GM12872 (cell line): ENCODE results near the gene PTPN1.

Source experiments
- TF ChIP-seq, protein P1 (sequence below): IDR thresholded peaks from 3 replicates; pipeline ENCODE4 v1.5.1; 2011; ENCODE audit warnings: low read depth, mild to moderate bottlenecking, low read length, moderate library complexity; ENCODE audit not compliant: insufficient read depth

Gene PTPN1

DNA sequence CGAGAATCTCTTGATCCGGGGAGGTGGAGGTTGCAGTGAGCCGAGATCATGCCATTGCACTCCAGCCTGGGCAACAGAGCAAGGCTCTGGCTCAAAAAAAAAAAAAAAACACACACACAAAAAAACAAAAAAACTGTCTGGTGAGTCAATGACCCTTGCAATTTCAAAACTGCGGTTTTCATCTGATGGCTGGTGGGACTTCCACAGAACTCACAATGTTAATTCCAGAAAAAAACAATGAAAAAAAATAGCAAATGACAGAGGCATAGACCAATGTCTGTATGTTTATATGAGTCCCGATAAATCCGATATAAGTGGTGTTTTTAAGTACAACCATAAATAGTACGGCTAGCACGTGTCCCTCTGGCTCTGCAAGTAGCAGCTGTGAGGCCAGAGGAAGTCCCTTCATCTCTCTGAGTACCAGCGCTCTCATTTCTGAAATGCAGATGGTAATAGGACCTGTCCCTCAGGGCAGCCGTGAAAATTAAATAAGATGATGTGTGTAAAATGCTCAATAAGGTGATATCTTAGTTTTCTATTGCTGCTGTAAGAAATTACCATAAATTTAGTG lies 21.9 kb upstream of the PTPN1 start:
- TF ChIP-seq, protein P1, sequence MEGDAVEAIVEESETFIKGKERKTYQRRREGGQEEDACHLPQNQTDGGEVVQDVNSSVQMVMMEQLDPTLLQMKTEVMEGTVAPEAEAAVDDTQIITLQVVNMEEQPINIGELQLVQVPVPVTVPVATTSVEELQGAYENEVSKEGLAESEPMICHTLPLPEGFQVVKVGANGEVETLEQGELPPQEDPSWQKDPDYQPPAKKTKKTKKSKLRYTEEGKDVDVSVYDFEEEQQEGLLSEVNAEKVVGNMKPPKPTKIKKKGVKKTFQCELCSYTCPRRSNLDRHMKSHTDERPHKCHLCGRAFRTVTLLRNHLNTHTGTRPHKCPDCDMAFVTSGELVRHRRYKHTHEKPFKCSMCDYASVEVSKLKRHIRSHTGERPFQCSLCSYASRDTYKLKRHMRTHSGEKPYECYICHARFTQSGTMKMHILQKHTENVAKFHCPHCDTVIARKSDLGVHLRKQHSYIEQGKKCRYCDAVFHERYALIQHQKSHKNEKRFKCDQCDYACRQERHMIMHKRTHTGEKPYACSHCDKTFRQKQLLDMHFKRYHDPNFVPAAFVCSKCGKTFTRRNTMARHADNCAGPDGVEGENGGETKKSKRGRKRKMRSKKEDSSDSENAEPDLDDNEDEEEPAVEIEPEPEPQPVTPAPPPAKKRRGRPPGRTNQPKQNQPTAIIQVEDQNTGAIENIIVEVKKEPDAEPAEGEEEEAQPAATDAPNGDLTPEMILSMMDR, result no peak

DNA sequence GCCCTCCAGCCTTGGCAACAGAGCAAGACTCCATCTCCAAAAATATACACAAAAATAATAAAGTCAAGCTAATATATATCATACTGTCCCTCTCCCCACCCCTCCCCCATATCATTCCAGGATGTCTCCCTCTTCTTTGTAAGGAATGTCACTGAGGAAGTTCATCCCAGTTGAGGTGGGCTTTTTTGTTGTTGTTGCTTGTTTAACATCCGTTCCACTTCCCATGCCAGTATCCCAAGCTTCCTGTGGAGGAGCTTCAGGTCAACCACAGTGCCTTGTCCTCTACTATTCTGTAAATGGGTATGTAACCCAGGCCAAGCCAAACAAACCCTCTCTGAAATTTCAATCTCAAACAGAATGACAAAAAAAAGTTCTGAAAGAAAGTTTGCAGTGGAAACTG lies 19.0 kb upstream of the PTPN1 start:
- TF ChIP-seq, protein P1, result no peak

DNA sequence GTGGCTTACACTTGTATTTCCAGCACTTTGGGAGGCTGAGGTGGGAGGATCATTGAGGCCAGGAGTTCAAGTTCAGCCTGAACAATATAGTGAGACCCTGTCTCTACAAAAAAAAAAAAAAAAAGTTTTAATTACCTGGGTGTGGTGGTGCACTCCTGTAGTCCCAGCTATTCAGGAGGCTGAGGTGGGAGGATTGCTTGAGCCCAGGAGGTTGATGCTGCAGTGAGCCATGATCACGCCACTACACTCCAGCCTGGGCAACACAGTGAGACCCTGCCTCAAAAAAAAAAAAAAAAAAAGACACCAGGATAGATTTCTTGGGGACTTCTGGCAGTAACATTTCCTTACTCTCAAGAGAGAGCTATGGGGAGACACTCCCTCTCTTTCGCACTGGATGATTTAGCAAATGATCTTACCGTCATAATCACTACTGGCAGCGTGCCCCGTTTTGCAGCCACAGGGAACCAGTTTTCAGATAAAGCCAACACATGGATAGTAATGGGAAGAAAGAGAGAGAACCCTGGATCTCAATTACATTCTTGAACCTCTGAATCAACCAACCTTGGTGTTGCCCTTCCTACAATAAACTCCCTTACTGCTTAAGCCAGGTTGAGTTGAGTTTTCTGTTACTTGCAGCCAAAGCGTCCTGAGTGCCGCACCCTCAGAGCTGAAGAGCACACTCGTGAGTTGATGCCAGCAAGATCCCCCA lies 18.1 kb upstream of the PTPN1 start:
- TF ChIP-seq, protein P1, result no peak

DNA sequence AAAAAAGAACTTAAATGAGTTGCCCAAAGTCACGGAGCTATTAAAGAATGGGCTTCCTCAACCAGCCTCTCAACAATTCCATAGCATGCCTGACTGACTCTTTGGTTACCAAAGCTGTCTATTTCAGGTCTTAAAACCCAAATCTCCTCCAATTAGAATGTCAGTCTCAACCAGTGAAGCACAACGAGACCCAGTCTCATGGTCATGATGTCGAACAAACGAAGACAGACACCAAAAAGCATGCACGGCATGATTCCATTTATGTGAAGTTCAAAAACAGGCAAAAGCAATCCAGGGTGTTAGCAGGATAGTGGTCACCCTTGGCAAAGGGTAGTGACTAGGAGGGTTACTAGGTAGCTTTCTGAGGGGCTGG lies 16.3 kb upstream of the PTPN1 start:
- TF ChIP-seq, protein P1, result no peak

DNA sequence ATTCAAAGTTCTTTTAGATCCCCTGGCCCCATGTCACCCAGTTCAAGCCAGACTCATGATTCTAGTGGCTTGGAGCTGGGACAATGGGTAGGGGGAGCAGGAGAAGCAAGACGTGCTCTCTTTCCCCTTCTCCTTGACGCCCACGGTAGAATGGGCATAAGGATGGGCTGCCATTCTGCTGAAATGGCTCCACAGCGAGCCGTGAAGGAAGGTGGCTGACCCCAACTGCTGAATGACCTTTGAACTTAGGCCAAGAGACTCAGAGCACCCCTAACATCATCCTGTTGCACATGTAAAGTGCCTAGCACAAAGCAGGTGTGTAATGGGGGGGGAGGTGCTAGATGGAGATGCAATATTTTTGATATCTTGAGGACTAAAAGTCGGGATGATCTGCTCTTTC lies 15.8 kb upstream of the PTPN1 start:
- TF ChIP-seq, protein P1, result no peak

DNA sequence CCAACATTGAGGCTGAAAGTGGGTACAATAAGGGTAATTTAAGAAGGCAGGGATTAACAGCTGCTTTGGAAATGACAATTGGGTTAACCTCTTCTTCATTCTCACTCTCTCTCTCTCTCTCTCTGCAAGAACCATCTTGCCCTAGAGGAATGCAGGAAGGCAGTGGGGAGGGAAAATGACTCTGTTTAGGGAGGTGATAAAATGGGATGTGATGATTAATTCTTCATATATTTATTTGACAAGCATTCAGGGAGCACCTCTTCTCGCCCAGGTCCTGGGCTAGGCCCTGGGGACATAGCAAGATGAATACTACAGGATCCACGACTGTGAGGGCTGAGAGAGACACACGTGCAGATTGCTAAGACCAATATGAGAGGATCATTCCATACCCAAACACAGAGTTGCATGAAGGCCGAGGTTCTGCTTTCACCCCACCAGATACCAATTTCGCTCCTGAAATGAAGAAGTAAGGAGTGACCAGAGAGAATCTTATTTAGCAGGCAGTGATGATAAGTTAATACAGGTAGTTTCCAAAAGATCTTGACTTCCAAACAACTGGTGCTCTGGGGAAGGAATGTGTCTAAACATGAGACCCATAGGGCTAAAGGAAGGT lies 13.3 kb upstream of the PTPN1 start:
- TF ChIP-seq, protein P1, result no peak

DNA sequence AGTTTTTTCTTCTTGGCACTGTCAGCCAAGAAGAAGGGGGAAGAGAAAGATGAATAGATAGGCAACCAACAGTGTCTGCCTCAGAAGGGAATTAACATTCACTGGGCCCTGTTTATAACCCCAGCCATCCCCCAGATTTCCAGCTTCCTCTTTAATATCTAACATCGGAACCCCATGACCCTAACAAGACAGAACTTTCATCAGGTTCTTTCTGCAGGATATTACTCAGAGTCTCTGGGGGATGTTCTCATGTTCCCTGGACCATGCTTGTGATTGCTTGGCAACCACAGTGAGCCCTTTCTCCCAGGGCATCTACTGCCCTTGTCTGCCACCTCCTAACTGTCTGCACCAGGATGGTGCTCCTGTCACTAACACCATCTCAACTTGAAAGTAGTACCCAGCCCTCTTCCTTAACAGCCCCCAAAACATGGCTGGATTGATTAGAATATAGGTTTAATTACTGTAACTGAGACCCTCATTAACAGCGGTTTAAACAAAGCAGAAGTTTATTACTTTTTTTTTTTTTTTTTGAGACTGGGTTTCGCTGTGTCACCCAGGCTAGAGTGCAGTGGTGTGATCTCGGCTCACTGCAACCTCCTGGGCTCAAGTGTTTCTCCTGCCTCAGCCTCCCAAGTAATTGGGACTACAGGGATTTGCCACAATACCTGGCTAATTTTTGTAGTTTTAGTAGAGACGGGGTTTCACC lies 12.0 kb upstream of the PTPN1 start:
- TF ChIP-seq, protein P1, result no peak
